Motor neuron (in vitro differentiated cells): ENCODE measurements around the gene DGCR6L. TPM values are rescaled to one million over a fixed set of nuclear protein-coding genes. Genes with fewer than 3 reads are reported as not detected.
"Not testable (repeated sequence)": the region's sequence is repeated elsewhere in the genome, so short reads cannot be mapped to it uniquely, and the experiment has no call there.

Experiments
- ATAC-seq, 8 experiments: fragments of 200-7000 bp; cut with Tn5 transposase; replicated peaks in 6 of 8; 2 replicates each; pipeline ENCODE4 v1.8.0; 2021; ENCODE audit warnings: mild to moderate bottlenecking in 8 of 8, moderate library complexity in 8 of 8
- H3K27ac ChIP-seq, 2 donors: fragments of 250-450 bp; sonication (Bioruptor Pico); 2 replicates each; pipeline ENCODE4 v1.9.0; 2021; ENCODE audit warnings: antibody characterized with exemption in 2 of 2, mild to moderate bottlenecking in 2 of 2, moderate library complexity in 1 of 2
- H3K4me1 ChIP-seq, 2 donors: fragments of 250-450 bp; sonication (Bioruptor Pico); replicated peaks in 1 of 2; 2 replicates each; pipeline ENCODE4 v1.6.1; 2021; ENCODE audit warnings: antibody characterized with exemption in 2 of 2, mild to moderate bottlenecking in 2 of 2, moderate library complexity in 1 of 2
- H3K4me3 ChIP-seq, 5 donors: fragments of 250-450 bp; sonication (Bioruptor Pico); 2 replicates each; pipeline ENCODE4 v1.9.0; 2021; ENCODE audit warnings: antibody characterized with exemption in 5 of 5, mild to moderate bottlenecking in 5 of 5, moderate library complexity in 4 of 5
- WGBS, 10 experiments: fragments of 450-650 bp; shearing (Covaris generic); methylation state at CpG; one replicate each; pipeline ENCODE4 v1.0.0; 2022; 5-methylcytosine and 5-hydroxymethylcytosine counted together
- in situ Hi-C, 9 experiments: fragments of 400-800 bp; cut with MboI; loops; one replicate each; pipeline ENCODE4 v1.15.0; 2021; ENCODE audit warnings: low sequenced_read_pairs in 9 of 9, low pct_unique_long_range_greater_than_20kb in 2 of 9; ENCODE audit not compliant: unreplicated experiment in 9 of 9
- total RNA-seq, 8 experiments: library from RNA; unstranded; fragments of 300-600 nt; gene quantifications; 2 replicates each; pipeline versions ENCODE4 v1.2.3 to v1.2.4, GENCODE V29; 2022

DGCR6L gene
- total RNA-seq, 8 experiments from 2014 or later = 31.4 to 62.4 (median 41.0) TPM

DNA sequence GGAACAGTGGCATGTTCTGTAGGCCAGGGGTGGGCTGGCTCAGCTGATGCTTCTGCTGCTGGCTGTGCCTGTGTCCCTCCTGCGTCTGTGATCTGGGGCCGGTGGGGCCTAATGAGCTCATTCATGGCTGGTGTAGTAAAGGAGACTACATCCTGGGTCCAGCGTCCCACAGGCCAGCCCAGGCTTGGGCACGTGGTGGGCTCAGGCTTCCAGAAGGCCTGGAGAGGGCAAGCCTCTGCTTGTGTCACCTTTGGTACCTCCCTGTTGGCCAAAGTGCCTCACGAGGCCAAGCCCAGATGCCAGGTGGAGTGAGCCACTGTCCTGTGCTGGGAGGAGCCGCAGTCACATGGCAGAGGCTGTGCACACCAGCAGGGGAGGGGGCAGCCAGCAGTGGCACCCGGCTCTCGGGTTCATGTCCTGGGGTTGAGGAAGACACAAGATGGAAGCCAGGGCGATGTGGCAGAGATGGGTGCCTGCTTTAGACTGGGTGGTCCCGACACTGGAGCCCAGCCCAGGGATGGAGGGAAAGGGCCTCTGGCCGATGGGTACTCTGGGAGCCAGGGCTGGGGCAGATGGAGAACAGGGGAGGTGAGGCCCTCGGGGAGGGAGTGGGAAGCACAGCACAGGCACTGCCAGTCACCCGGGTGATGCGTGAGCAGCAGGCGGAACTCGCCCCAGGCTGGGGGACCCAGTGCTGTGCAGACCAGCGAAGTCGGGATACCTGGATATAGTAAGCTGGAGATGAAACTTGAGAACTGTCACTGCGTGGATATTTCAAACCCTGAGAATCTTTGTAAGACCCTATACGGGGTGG, 8.4 kb downstream of the DGCR6L start:
- peak in 2 of 8 experiments; percentile 20 to 33 for ATAC-seq
- in situ Hi-C loops = not testable (repeated sequence)
- 75 to 90% (median 82%) methylated on average over 1 to 7 of the region's 20 CpGs; no CpG with 5 or more reads in 4 of the 10 experiments for WGBS, 10 experiments

DNA sequence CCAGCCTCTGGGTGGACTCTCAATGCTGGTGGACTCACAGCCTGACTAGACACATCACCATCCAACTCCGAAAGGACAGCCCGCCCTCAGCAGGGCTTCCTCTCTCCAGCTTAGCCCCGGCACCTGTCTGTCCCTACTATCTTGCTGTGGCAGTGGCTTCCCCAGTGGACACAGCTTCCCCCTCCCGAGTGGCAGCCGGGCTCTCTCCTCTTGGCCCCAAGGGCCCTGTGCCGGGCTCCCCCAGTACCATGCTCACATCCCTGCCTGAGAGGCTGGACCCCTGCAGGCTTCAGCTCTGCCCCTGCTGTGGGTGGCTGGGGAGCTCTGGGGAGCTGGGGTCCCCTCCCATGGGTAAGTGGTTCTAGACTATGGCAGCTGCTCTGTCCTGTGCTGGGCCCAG, 9.1 kb downstream of the DGCR6L start:
- H3K4me1 ChIP-seq, H3K27ac ChIP-seq, in situ Hi-C loops, H3K4me3 ChIP-seq: not testable (repeated sequence)
- no CpG with 5 or more reads among the region's 6 CpGs for WGBS, 10 experiments
- peak in 2 of 8 experiments; percentile 5 to 10 for ATAC-seq

More for the DNA sequence above, 8.4 kb downstream of the DGCR6L start:
- H3K4me3 ChIP-seq, H3K4me1 ChIP-seq, H3K27ac ChIP-seq: not testable (repeated sequence)

DNA sequence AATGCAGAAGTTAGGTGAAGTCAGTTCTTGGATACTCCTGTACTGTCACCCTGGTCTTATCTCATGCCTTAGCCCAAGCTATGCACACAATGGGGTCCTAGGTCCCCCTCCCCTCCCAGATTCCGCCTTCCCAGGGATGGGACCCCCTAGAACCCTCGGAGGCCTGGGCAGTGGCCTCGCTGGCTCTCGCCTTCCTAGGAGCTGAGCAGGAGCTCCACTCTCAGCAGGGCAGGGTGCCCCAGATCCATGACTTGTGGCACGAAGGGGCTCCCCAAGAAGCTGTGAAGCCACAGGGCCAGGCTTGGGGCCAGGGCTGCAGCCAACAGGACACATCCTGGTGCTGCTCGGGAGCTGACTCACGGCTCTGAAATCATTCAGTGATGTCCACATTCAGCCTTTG, 9.7 kb downstream of the DGCR6L start:
- WGBS, 10 experiments = no CpG with 5 or more reads among the region's 7 CpGs
- peak in 4 of 8 experiments; percentile 5 to 45 (median 28) for ATAC-seq
- H3K27ac ChIP-seq, H3K4me3 ChIP-seq, in situ Hi-C loops, H3K4me1 ChIP-seq: not testable (repeated sequence)

DNA sequence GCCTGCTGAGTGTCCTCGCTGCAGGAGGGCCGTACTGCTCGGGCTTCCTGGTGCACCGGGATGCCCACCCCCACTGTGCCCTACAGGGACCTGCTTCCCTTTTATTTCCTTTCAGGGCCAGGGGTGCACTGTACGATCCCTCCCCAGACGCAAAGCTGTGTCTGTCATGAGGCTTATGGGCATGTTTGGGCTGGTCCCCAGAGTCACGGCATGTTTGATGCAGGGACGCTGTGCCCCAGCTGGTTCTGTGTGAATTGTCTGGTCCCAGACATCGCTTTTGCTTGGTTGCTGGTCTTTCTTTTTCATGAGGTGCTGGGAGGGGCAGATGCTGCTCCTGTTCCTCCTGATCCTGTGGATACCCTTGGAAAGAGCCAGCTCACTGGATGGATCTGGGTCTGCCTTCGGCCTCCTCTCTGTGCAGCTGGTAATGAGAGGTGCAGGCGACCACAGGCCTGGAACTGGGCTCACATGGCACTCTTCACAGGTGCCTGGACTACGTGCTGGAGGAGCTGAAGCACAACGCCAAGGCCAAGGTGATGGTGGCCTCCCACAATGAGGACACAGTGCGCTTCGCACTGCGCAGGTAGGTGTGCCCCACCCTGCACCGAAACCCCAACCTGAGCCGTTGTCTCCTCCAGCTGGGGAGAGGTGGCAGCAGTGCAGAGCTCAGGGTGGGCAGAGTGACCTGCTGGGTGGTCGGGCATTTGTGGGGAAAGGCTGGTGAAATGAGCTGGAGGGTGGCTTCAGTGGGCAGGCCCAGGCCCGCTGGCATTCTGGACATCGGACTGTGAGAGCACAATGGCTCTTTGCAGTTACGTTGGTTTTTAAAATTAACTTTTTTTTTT, 10.8 kb downstream of the DGCR6L start:
- no CpG with 5 or more reads among the region's 22 CpGs for WGBS, 10 experiments

DNA sequence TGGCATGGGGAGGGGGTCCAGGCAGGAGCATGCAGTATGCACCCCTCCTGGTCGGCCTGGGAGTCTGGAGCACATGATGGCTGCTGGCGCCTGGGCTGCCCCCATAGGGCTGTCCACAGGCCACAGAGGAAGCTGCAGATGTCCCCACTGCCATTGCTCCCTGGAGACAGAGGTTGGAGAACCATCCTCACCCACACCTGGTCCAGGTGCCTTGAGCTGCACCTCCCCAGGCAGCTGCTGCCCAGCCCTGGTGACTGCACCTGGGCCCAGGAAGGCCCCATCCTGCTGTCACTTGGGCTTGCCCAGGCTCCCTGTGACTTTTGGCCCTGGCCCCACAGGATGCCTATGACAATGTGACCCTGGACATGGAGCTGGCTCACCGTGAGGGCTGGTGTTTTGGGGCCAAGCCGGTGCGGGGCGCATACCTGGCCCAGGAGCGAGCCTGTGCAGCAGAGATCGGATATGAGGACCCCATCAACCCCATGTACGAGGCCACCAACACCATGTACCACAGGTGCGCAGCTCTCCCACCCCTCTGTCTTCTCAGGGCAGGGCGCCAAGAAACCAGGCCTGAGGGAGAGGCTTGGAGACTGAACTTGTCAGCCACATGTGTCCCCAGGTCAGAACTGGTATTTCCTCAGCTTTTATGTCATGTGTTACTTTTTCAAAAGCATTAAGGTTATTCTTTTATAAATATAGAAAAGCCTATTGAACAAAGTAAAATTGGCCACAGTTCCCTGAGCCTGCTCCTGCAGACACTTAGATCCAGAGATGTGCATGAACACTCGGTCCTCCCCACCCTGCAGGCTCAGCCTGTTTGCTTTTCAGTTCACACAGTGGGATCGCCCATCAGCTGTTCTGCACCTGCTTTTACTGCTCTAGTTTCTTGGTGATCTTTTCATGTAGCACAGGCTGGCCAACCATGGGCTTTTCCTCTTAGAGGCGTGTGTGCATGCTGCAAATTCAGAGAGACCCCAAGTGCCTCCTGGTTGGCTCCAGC, 12.1 kb downstream of the DGCR6L start:
- H3K27ac ChIP-seq, H3K4me1 ChIP-seq, H3K4me3 ChIP-seq, in situ Hi-C loops: not testable (repeated sequence)
- WGBS, 10 experiments = 100% methylated on average over 1 of the region's 14 CpGs; no CpG with 5 or more reads in 9 of the 10 experiments
- peak in 3 of 8 experiments; percentile 74 to 93 (median 90) for ATAC-seq

More for the DNA sequence above, 10.8 kb downstream of the DGCR6L start:
- H3K4me3 ChIP-seq, H3K27ac ChIP-seq, H3K4me1 ChIP-seq, ATAC-seq, in situ Hi-C loops: not testable (repeated sequence)

DNA sequence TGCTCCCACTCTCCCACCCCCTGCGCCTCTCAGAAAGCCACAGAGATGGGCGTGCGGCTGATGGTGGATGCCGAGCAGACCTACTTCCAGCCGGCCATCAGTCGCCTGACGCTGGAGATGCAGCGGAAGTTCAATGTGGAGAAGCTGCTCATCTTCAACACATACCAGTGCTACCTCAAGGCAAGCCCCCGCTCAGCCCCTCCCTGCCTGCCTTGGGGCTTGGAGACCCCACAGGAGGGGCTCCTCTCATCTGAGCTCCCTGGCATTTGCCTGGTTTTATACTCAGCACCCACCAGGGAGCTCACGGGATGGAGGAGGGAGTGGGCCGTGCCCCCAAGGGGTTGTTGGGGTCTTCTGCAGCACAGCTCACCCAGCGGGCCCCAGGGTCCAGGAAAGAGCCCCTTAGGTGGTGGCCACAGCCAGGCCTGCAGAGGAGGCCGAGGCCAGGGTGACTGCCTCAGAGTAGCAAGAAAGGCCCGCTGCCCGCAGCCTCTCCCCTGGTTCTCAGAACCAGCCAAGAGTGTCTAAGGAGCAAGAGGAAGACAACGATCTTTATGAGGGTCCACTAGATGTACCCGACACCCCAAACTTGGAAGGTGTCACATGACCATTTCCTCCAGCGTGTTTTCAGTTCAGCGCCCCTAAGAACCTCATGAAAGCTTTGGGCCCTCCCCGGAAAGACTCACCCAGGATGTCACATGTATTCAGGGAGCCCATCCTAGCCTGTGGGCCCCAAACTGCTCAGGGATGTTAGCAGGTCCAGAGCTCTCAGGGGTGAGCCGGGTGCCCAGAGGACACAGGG, 13.0 kb downstream of the DGCR6L start:
- H3K4me3 ChIP-seq, in situ Hi-C loops, H3K4me1 ChIP-seq, ATAC-seq, H3K27ac ChIP-seq: not testable (repeated sequence)
- WGBS, 10 experiments = 100% methylated on average over 1 to 2 of the region's 21 CpGs; no CpG with 5 or more reads in 8 of the 10 experiments

DNA sequence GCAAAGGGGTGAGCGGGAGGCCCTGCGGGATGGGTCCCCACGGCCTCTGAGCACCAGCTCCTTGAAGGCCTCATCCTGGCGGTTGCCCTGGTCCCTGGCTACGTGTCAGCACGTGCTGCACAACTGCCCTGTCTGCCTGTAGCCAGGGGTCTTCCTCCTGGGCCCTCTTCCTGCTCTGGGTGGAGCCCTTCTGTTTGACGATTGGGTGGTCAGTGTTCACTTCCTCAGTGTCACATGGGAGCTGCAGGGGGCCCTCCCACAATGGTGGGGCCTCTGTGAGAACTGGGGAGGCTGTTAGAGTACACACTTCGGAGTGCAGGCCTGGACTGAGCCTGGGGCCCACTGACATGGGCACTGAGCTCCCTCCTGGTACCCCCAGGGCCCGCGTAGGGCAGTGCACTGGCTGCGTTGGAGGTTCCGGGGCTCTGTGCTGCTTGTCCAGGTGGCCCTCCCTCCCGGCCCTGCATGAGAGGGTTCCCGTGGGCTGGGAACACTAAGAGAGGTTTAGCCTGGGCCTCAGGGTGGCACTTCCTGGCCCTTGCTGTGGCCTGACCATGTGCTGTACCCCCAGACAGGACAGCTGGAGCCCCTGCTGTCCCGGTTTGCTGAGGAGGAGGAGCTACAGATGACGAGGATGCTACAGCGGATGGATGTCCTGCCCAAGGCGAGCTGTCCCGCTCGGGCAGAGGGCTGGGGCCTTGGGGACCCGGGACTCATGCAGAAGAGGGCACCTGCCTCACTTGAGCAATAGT, 13.8 kb downstream of the DGCR6L start:
- H3K27ac ChIP-seq = no peak overlapping the region
- 67 to 100% (median 70%) methylated on average over 2 to 4 of the region's 21 CpGs; no CpG with 5 or more reads in 7 of the 10 experiments for WGBS, 10 experiments
- H3K4me3 ChIP-seq = no peak overlapping the region
- H3K4me1 ChIP-seq = no peaks in the 10 kb centered on the region
- in situ Hi-C loops = no loop called here
- peak in 5 of 8 experiments; percentile 28 to 55 (median 31) for ATAC-seq

DNA sequence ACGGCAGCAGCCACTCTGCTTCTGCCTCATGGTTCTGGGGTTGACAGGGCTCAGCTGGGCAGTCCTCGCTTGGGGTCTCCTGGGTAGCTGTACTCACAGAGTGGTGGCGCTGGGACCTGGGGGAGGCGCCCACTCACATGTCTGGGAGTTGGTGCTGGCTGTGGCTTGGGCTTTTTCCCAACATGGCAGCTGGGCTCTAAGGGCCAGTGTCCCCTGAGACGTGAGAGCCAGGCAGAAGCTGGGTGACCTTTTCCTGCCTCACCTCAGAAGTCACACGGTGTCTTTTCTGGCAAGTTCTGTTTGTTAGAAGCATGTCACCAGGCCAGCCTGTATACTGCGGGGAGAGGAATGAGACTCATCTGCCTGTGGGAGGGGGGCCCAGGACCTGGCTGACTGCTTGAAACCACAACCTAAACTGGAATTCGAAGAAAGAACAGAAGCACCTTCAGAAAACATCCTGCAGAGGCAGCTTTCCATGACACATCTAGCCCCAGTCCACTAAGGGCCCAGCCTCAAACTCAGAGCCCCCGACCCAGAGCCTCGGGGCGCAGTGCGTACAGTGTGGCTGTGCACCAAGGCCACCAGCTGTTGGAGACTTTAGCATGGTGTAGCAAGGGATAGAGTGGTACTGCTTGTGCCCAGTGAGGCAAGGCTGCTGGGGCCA, 14.5 kb downstream of the DGCR6L start:
- H3K4me3 ChIP-seq, in situ Hi-C loops, H3K27ac ChIP-seq, H3K4me1 ChIP-seq: not testable (repeated sequence)
- peak in 1 of 8 experiments; percentile 21 for ATAC-seq
- 100% methylated on average over 1 of the region's 12 CpGs; no CpG with 5 or more reads in 8 of the 10 experiments for WGBS, 10 experiments

DNA sequence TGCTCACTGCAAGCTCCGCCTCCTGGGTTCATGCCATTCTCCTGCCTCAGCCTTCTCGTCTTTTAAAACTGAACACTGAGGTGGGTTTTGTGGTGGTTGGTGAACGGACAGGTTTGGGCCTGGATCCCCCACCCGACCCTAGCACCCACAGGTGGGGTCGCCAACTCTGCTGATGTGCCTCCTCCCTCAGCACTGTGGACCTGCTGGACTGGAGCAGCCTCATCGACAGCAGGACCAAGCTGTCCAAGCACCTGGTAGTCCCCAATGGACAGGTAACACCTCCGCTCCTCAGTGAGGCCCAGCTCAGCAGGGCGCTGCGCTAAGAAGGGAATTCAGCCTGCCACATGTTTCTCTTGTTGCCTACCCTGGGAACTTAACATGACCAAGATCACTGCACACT, 15.2 kb downstream of the DGCR6L start:
- in situ Hi-C loops = no loop called here
- Histone ChIP-seq H3K4me3 (no peak overlapping the region), H3K4me1 (peaks cover 3% of the 10 kb centered on the region in 2 donors), H3K27ac (no peak overlapping the region)
- WGBS, 10 experiments = 75 to 100% (median 80%) methylated on average over 1 to 7 of the region's 9 CpGs; no CpG with 5 or more reads in 6 of the 10 experiments
- no peak for ATAC-seq

DNA sequence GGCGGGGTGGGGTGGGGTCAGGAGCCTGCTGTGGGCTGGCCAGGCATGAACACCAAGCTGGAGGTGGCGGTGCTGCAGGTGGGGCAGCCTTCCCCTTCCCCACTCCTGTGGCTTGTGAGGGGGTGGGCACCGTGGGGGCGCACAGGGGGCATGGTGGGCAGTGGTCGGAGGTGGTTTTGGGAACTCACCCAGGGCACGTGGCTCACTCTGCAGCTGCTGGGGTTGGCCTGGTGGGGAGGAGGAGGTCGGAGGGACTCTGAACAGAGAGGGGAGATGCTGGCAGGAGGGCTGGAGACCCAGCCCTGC, 16.7 kb downstream of the DGCR6L start:
- in situ Hi-C loops, H3K27ac ChIP-seq, H3K4me1 ChIP-seq, ATAC-seq, H3K4me3 ChIP-seq: not testable (repeated sequence)
- WGBS, 10 experiments = no CpG with 5 or more reads among the region's 7 CpGs
